ENCODE measurements around the gene ALDH1B1. TPM values are rescaled to one million over a fixed set of nuclear protein-coding genes. Genes with fewer than 3 reads are reported as not detected.

Gene ALDH1B1
- total RNA-seq, 1 experiment from 2014 or later, result 55.5 TPM

GRCh38 chr9:38370176-38370575, 22.3 kb upstream of the ALDH1B1 start:
- H3K27ac Mint-ChIP-seq, result no peak overlapping the region
- H3K4me1 Mint-ChIP-seq, result peaks cover 6% of the 10 kb centered on the region
- no peaks in the 10 kb centered on the region for H3K36me3 Mint-ChIP-seq
- TF ChIP-seq, protein P1, sequence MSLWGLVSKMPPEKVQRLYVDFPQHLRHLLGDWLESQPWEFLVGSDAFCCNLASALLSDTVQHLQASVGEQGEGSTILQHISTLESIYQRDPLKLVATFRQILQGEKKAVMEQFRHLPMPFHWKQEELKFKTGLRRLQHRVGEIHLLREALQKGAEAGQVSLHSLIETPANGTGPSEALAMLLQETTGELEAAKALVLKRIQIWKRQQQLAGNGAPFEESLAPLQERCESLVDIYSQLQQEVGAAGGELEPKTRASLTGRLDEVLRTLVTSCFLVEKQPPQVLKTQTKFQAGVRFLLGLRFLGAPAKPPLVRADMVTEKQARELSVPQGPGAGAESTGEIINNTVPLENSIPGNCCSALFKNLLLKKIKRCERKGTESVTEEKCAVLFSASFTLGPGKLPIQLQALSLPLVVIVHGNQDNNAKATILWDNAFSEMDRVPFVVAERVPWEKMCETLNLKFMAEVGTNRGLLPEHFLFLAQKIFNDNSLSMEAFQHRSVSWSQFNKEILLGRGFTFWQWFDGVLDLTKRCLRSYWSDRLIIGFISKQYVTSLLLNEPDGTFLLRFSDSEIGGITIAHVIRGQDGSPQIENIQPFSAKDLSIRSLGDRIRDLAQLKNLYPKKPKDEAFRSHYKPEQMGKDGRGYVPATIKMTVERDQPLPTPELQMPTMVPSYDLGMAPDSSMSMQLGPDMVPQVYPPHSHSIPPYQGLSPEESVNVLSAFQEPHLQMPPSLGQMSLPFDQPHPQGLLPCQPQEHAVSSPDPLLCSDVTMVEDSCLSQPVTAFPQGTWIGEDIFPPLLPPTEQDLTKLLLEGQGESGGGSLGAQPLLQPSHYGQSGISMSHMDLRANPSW (CRISPR knock-in tag; conservative IDR thresholded peaks at IDR 0.05; ENCODE audit: low read depth), result no peak
- TF ChIP-seq, protein P2, sequence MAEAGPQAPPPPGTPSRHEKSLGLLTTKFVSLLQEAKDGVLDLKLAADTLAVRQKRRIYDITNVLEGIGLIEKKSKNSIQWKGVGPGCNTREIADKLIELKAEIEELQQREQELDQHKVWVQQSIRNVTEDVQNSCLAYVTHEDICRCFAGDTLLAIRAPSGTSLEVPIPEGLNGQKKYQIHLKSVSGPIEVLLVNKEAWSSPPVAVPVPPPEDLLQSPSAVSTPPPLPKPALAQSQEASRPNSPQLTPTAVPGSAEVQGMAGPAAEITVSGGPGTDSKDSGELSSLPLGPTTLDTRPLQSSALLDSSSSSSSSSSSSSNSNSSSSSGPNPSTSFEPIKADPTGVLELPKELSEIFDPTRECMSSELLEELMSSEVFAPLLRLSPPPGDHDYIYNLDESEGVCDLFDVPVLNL (CRISPR knock-in tag; IDR thresholded peaks at IDR 0.05; ENCODE audit: borderline replicate concordance, low read depth), result no peak
- TF ChIP-seq ZNF219 (CRISPR knock-in tag; IDR thresholded peaks at IDR 0.05; ENCODE audit: borderline replicate concordance), result no peak
- TF ChIP-seq NFE2L1 (CRISPR knock-in tag; IDR thresholded peaks at IDR 0.05), result no peak
- TF ChIP-seq ZNF512 (CRISPR knock-in tag; IDR thresholded peaks at IDR 0.05; ENCODE audit: borderline replicate concordance), result no peak
- TF ChIP-seq ZNF416 (CRISPR knock-in tag; IDR thresholded peaks at IDR 0.05), result no peak
- TF ChIP-seq CREB1 (CRISPR knock-in tag; IDR thresholded peaks at IDR 0.05), result no peak
- TF ChIP-seq ZNF263 (CRISPR knock-in tag; IDR thresholded peaks at IDR 0.05; ENCODE audit: low read depth), result no peak
- TF ChIP-seq ZSCAN18 (CRISPR knock-in tag; IDR thresholded peaks at IDR 0.05), result no peak
- no peak for TF ChIP-seq CREM (CRISPR knock-in tag; IDR thresholded peaks at IDR 0.05)
- no peak for TF ChIP-seq MXD4 (CRISPR knock-in tag; IDR thresholded peaks at IDR 0.05; ENCODE audit: borderline replicate concordance)
- no peak for TF ChIP-seq FOXP1 (CRISPR knock-in tag; IDR thresholded peaks at IDR 0.05; ENCODE audit: borderline replicate concordance)
- ChIA-PET POLR2A (no interaction called here), CTCF (interaction anchor here (1.2 to 1.6 kb wide), 2 partner anchors 31 to 456 kb away, joined by 3 to 5 read pairs; no protein-coding TSS in a partner anchor)
- DNase-seq (ENCODE audit: low spot score), result no peak
- H3K4me3 Mint-ChIP-seq, result no peak overlapping the region
- no peak for ATAC-seq
- no peaks in the 10 kb centered on the region for H3K9me3 Mint-ChIP-seq
- H3K27me3 Mint-ChIP-seq (ENCODE audit: low read depth), result peaks cover 59% of the 10 kb centered on the region

- POLR2A ChIA-PET, result no interaction called here
- CTCF ChIA-PET, result interaction anchor here (0.5 to 1.6 kb wide), 2 partner anchors 216 to 458 kb away, joined by 3 to 5 read pairs; no protein-coding TSS in a partner anchor
- TF ChIP-seq, protein P3, sequence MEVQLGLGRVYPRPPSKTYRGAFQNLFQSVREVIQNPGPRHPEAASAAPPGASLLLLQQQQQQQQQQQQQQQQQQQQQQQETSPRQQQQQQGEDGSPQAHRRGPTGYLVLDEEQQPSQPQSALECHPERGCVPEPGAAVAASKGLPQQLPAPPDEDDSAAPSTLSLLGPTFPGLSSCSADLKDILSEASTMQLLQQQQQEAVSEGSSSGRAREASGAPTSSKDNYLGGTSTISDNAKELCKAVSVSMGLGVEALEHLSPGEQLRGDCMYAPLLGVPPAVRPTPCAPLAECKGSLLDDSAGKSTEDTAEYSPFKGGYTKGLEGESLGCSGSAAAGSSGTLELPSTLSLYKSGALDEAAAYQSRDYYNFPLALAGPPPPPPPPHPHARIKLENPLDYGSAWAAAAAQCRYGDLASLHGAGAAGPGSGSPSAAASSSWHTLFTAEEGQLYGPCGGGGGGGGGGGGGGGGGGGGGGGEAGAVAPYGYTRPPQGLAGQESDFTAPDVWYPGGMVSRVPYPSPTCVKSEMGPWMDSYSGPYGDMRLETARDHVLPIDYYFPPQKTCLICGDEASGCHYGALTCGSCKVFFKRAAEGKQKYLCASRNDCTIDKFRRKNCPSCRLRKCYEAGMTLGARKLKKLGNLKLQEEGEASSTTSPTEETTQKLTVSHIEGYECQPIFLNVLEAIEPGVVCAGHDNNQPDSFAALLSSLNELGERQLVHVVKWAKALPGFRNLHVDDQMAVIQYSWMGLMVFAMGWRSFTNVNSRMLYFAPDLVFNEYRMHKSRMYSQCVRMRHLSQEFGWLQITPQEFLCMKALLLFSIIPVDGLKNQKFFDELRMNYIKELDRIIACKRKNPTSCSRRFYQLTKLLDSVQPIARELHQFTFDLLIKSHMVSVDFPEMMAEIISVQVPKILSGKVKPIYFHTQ (CRISPR knock-in tag; IDR thresholded peaks at IDR 0.05), result no peak
- no peak for TF ChIP-seq EMX1 (CRISPR knock-in tag; IDR thresholded peaks at IDR 0.05)
- TF ChIP-seq JUN (CRISPR knock-in tag; IDR thresholded peaks at IDR 0.05), result no peak
- TF ChIP-seq, protein P4, sequence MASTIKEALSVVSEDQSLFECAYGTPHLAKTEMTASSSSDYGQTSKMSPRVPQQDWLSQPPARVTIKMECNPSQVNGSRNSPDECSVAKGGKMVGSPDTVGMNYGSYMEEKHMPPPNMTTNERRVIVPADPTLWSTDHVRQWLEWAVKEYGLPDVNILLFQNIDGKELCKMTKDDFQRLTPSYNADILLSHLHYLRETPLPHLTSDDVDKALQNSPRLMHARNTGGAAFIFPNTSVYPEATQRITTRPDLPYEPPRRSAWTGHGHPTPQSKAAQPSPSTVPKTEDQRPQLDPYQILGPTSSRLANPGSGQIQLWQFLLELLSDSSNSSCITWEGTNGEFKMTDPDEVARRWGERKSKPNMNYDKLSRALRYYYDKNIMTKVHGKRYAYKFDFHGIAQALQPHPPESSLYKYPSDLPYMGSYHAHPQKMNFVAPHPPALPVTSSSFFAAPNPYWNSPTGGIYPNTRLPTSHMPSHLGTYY (CRISPR knock-in tag; IDR thresholded peaks at IDR 0.05), result no peak
- DNase-seq (ENCODE audit: low spot score), result no peak
- ATAC-seq, result no peak; the same call in 1 of the 2 replicates
- H3K4me1 Mint-ChIP-seq, result peaks cover 6% of the 10 kb centered on the region
- peaks cover 70% of the 10 kb centered on the region for H3K27me3 Mint-ChIP-seq (ENCODE audit: low read depth)
- H3K4me3 Mint-ChIP-seq, result no peak overlapping the region
- no peak overlapping the region for H3K27ac Mint-ChIP-seq
- no peaks in the 10 kb centered on the region for H3K36me3 Mint-ChIP-seq
- no peaks in the 10 kb centered on the region for H3K9me3 Mint-ChIP-seq
Observed at GRCh38 chr9:38371495-38371894, 21.0 kb upstream of the ALDH1B1 start.

All from WTC11 (cell line).